Breast epithelium (tissue), 3 donors: ENCODE data around the gene TARS1.

Experiments
- CTCF ChIP-seq, 3 donors: fragments of 450-650 bp; IDR thresholded peaks; one replicate each; pipeline ENCODE4 v1.5.1; 2016 to 2017; ENCODE audit warnings: antibody characterized with exemption in 3 of 3, mild to moderate bottlenecking in 3 of 3, moderate library complexity in 3 of 3
- POLR2A ChIP-seq: fragments of 450-650 bp; IDR thresholded peaks from one replicate; pipeline ENCODE4 v1.6.1; 2016; ENCODE audit warnings: antibody characterized with exemption, mild to moderate bottlenecking, moderate library complexity
- POLR2AphosphoS5 ChIP-seq, 3 donors: sonication (generic); formaldehyde crosslinking; IDR thresholded peaks; one replicate each; pipeline ENCODE4 v1.6.1; 2017; ENCODE audit warnings: antibody characterized with exemption in 3 of 3

GRCh38 chr5:33410221-33410620, 30.5 kb upstream of the TARS1 start:
- TF ChIP-seq POLR2A (no peak), CTCF (IDR thresholded peaks at IDR 0.05) (no peak), POLR2AphosphoS5 (IDR thresholded peaks at IDR 0.05) (no peak)
